GM23338 (cell line): ENCODE results near the gene ANKS1B. TPM values are rescaled to one million over a fixed set of nuclear protein-coding genes. Genes with fewer than 3 reads are reported as not detected.

Experiments
- ATAC-seq: fragments of 200-7000 bp; cut with Tn5 transposase; 3 replicates; pipeline ENCODE4 v1.9.1; 2020
- DNase-seq: peaks from one replicate; pipeline ENCODE4 v3.0.0-alpha.2; 2015; ENCODE audit warnings: low spot score
- H2AFZ ChIP-seq: fragments of 200-600 bp; sonication (generic); 2 replicates; pipeline ENCODE4 v1.8.0; 2016; ENCODE audit warnings: antibody characterized with exemption, mild to moderate bottlenecking, moderate library complexity
- H3F3A ChIP-seq: fragments of 200-600 bp; sonication (generic); replicated peaks from 2 replicates; pipeline ENCODE4 v1.8.0; 2017; ENCODE audit warnings: antibody characterized with exemption, mixed run types, low read depth
- H3K27ac ChIP-seq: fragments of 200-600 bp; sonication (generic); 2 replicates; pipeline ENCODE4 v1.6.1; 2016; ENCODE audit warnings: low read depth
- H3K27me3 ChIP-seq: fragments of 200-600 bp; sonication (generic); 2 replicates; pipeline ENCODE4 v1.8.0; 2016; ENCODE audit warnings: mild to moderate bottlenecking, mixed run types, moderate library complexity; ENCODE audit not compliant: insufficient read depth
- H3K36me3 ChIP-seq: fragments of 200-600 bp; sonication (generic); 2 replicates; pipeline ENCODE4 v1.8.0; 2016; ENCODE audit warnings: mild to moderate bottlenecking; ENCODE audit not compliant: insufficient read depth
- H3K4me1 ChIP-seq: fragments of 200-600 bp; sonication (generic); 2 replicates; pipeline ENCODE4 v1.8.0; 2016; ENCODE audit warnings: mild to moderate bottlenecking, moderate library complexity; ENCODE audit not compliant: insufficient read depth
- H3K4me2 ChIP-seq: fragments of 200-600 bp; sonication (generic); 2 replicates; pipeline ENCODE4 v1.7.1; 2017; ENCODE audit warnings: mixed run types
- H3K4me3 ChIP-seq: fragments of 200-600 bp; sonication (generic); 2 replicates; pipeline ENCODE4 v1.6.1; 2016; ENCODE audit warnings: mixed run types
- H3K79me2 ChIP-seq: fragments of 200-600 bp; sonication (generic); replicated peaks from 2 replicates; pipeline ENCODE4 v1.8.0; 2017; ENCODE audit warnings: mild to moderate bottlenecking; ENCODE audit not compliant: insufficient read depth
- H3K9me2 ChIP-seq: fragments of 200-600 bp; sonication (generic); 2 replicates; pipeline ENCODE4 v1.8.0; 2017; ENCODE audit not compliant: insufficient read depth
- H4K20me1 ChIP-seq: fragments of 200-600 bp; sonication (generic); replicated peaks from 2 replicates; pipeline ENCODE4 v1.8.0; 2017; ENCODE audit warnings: mild to moderate bottlenecking; ENCODE audit not compliant: insufficient read depth
- H3K27ac Mint-ChIP-seq: 2 replicates; pipeline ENCODE4 v1.8.0; 2020; ENCODE audit warnings: inconsistent platforms, mild to moderate bottlenecking, moderate library complexity, mixed read lengths
- H3K27me3 Mint-ChIP-seq: 3 replicates; pipeline ENCODE4 v1.8.0; 2022; ENCODE audit warnings: low read depth, mild to moderate bottlenecking, moderate library complexity, mixed read lengths, inconsistent platforms; ENCODE audit not compliant: insufficient read depth, poor library complexity
- H3K36me3 Mint-ChIP-seq: 3 replicates; pipeline ENCODE4 v1.8.0; 2021; ENCODE audit warnings: low read depth, mild to moderate bottlenecking, inconsistent platforms, moderate library complexity, mixed read lengths
- H3K4me1 Mint-ChIP-seq: 3 replicates; pipeline ENCODE4 v1.8.0; 2020; ENCODE audit warnings: mild to moderate bottlenecking, inconsistent platforms, mixed read lengths
- H3K4me3 Mint-ChIP-seq: 3 replicates; pipeline ENCODE4 v1.8.0; 2021; ENCODE audit warnings: moderate library complexity, mild to moderate bottlenecking, inconsistent platforms, mixed read lengths
- H3K9me3 Mint-ChIP-seq: 3 replicates; pipeline ENCODE4 v1.8.0; 2020; ENCODE audit warnings: moderate library complexity, mild to moderate bottlenecking, inconsistent platforms, mixed read lengths
- EZH2phosphoT487 ChIP-seq: fragments of 200-600 bp; sonication (generic); IDR thresholded peaks from one replicate; pipeline ENCODE4 v1.8.1; 2018; ENCODE audit warnings: antibody characterized with exemption; ENCODE audit not compliant: unreplicated experiment
- JUNB ChIP-seq: IDR thresholded peaks from one replicate; pipeline ENCODE4 v1.6.1; 2016; ENCODE audit warnings: antibody characterized with exemption; ENCODE audit not compliant: unreplicated experiment
- POLR2AphosphoS5 ChIP-seq: IDR thresholded peaks from 2 replicates; pipeline ENCODE4 v1.6.1; 2016; ENCODE audit warnings: antibody characterized with exemption, low read depth
- ZNF331 ChIP-seq: fragments of 250-450 bp; sonication (Bioruptor Pico); IDR thresholded peaks from 2 replicates; pipeline ENCODE4 v1.5.0; 2020; ENCODE audit warnings: low read depth, mild to moderate bottlenecking, moderate library complexity
- polyA plus RNA-seq: library from polyadenylated mRNA; unstranded; fragments of >200 nt; fragmentation: Nextera tagmentation; extraction: Ambion mirVana; gene quantifications from 2 replicates; pipeline ENCODE4 v1.2.1, GENCODE V29; 2016
- total RNA-seq: library from RNA; depleted of rRNA; stranded (reverse); fragments of >200 nt; shearing (Covaris generic); gene quantifications from 2 replicates; pipeline ENCODE4 v1.2.3, GENCODE V29; 2014
- TF ChIP-seq, protein P1 (sequence below): IDR thresholded peaks from 2 replicates; pipeline ENCODE4 v1.6.1; 2016; ENCODE audit warnings: antibody characterized with exemption
- TF ChIP-seq, protein P2 (sequence below), 2 experiments: fragments of 200-600 bp in 1 of 2; sonication (generic) in 1 of 2; conservative IDR thresholded peaks; 2 replicates each; pipeline versions ENCODE4 v1.5.1 to v1.6.1; 2016 to 2017; ENCODE audit warnings: antibody characterized with exemption in 2 of 2, low read depth in 2 of 2, mild to moderate bottlenecking in 2 of 2, moderate library complexity in 1 of 2

ANKS1B gene
- total and polyA plus RNA-seq, 2 experiments from 2014 or later = 4.3 to 5.8 TPM

DNA sequence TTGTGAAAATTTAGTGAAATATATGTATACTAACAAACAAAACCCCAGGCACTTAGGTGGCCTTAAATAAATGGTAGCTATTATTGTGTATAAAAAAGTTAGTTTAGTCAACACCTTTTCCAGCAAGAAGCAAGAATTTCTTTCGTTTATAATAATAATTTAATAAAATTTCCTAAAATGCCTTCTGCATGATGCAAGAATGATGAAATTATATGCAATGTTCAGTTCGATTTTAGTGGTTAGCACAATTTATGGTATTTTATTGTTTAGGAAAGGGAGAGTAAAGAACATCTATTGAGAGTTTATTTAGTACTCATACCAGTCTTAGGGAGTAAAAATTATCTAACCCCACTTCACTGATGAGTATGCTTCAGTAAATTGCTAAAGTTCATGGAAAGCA is 1048.9 kb downstream of the ANKS1B start (continued):
- TF ChIP-seq JUNB (no peak), ZNF331 (CRISPR knock-in tag) (no peak)
- TF ChIP-seq, protein P1, sequence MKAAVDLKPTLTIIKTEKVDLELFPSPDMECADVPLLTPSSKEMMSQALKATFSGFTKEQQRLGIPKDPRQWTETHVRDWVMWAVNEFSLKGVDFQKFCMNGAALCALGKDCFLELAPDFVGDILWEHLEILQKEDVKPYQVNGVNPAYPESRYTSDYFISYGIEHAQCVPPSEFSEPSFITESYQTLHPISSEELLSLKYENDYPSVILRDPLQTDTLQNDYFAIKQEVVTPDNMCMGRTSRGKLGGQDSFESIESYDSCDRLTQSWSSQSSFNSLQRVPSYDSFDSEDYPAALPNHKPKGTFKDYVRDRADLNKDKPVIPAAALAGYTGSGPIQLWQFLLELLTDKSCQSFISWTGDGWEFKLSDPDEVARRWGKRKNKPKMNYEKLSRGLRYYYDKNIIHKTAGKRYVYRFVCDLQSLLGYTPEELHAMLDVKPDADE = no peak
- TF ChIP-seq, protein P2, sequence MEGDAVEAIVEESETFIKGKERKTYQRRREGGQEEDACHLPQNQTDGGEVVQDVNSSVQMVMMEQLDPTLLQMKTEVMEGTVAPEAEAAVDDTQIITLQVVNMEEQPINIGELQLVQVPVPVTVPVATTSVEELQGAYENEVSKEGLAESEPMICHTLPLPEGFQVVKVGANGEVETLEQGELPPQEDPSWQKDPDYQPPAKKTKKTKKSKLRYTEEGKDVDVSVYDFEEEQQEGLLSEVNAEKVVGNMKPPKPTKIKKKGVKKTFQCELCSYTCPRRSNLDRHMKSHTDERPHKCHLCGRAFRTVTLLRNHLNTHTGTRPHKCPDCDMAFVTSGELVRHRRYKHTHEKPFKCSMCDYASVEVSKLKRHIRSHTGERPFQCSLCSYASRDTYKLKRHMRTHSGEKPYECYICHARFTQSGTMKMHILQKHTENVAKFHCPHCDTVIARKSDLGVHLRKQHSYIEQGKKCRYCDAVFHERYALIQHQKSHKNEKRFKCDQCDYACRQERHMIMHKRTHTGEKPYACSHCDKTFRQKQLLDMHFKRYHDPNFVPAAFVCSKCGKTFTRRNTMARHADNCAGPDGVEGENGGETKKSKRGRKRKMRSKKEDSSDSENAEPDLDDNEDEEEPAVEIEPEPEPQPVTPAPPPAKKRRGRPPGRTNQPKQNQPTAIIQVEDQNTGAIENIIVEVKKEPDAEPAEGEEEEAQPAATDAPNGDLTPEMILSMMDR (conservative IDR thresholded peaks at IDR 0.05; ENCODE audit: low read depth in 2 of 2) = no peak

DNA sequence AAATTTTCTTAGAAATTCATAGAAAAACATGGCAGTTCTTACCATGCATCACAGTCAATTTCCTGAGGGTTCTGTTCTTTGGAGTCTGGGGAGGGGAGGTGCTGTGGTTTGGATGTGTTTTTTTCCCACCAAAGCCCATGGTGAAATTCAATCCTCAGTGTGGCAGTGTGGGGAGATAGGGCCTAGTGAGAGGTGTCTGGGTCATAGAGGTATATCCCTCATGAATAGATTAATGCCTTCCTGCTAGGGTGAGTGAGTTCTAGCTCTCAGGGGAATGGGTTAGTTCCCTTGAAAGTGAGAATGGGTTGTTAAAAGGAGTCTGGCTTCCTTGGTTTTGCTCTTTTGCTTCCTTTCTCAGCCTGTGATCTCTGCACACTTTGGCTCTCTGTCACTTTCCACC is 1061.9 kb downstream of the ANKS1B start:
- no peak overlapping the region for H3K4me3 Mint-ChIP-seq

More for the DNA sequence above, 1061.9 kb downstream of the ANKS1B start:
- Mint-ChIP-seq H3K4me1 (no peaks in the 10 kb centered on the region), H3K9me3 (no peaks in the 10 kb centered on the region), H3K27me3 (no peaks in the 10 kb centered on the region), H3K36me3 (no peaks in the 10 kb centered on the region), H3K27ac (no peak overlapping the region)
- TF ChIP-seq ZNF331 (CRISPR knock-in tag) (no peak), POLR2AphosphoS5 (no peak), EZH2phosphoT487 (no peak)
- TF ChIP-seq, protein P1 = no peak
- TF ChIP-seq, protein P2 (conservative IDR thresholded peaks at IDR 0.05; ENCODE audit: low read depth in 2 of 2) = no peak
- Histone ChIP-seq H3K4me3 (no peak overlapping the region), H3K79me2 (no peaks in the 10 kb centered on the region), H3K27me3 (no peaks in the 10 kb centered on the region), H3K4me1 (no peaks in the 10 kb centered on the region), H3K4me2 (no peak overlapping the region), H3K27ac (no peak overlapping the region), H3F3A (no peaks in the 10 kb centered on the region), H3K36me3 (no peaks in the 10 kb centered on the region), H4K20me1 (no peaks in the 10 kb centered on the region), H3K9me2 (no peaks in the 10 kb centered on the region), H2AFZ (no peak overlapping the region)
- DNase-seq = no peak
- no peak for ATAC-seq
